H1 (cell line): Measurements from ENCODE around the gene CACNA1G. TPM values are rescaled to one million over a fixed set of nuclear protein-coding genes. Genes with fewer than 3 reads are reported as not detected.

Experiments used
- CTCF ChIA-PET: fragments of 300-600 bp; sonication (Branson Sonifier 250); formaldehyde crosslinking; loops from one replicate; lab custom pipeline; 2021; ENCODE audit not compliant: partially characterized antibody; lab: Charles Lee
- POLR2A ChIA-PET: fragments of 300-600 bp; sonication (Branson Sonifier 250); formaldehyde crosslinking; loops from one replicate; lab custom pipeline; 2021; ENCODE audit warnings: inconsistent platforms; ENCODE audit not compliant: partially characterized antibody; lab: Charles Lee
- DNase-seq, 2 experiments: peaks; one replicate each; pipeline versions ENCODE4 v3.0.0 to v3.0.0-alpha.2; 2010 to 2022; ENCODE audit warnings: low spot score in 2 of 2, low read depth in 1 of 2, mixed read lengths in 1 of 2
- FAIRE-seq: peaks from 2 replicates; lab custom pipeline; 2011; peaks lifted over from hg19 to GRCh38; lab: Jason Lieb, UNC
- H2AFZ ChIP-seq: 2 replicates; pipeline ENCODE4 v1.8.1; 2012; ENCODE audit warnings: low read length, inconsistent platforms
- H2AK5ac ChIP-seq: 2 replicates; pipeline ENCODE4 v1.6.1; 2013; ENCODE audit warnings: low read depth, low read length
- H2BK120ac ChIP-seq: replicated peaks from 2 replicates; pipeline ENCODE3; 2013; ENCODE audit warnings: low read depth, low read length, inconsistent platforms
- H2BK12ac ChIP-seq: 2 replicates; pipeline ENCODE4 v1.6.1; 2013; ENCODE audit warnings: low read depth, low read length
- H2BK15ac ChIP-seq: 2 replicates; pipeline ENCODE4 v1.6.1; 2013; ENCODE audit warnings: low read length
- H2BK20ac ChIP-seq: 2 replicates; pipeline ENCODE4 v1.6.1; 2013; ENCODE audit warnings: low read length
- H2BK5ac ChIP-seq: 2 replicates; pipeline ENCODE4 v1.6.1; 2013; ENCODE audit warnings: low read depth, low read length
- H3K14ac ChIP-seq: 2 replicates; pipeline ENCODE4 v1.6.1; 2013; ENCODE audit warnings: inconsistent platforms; ENCODE audit not compliant: insufficient read length
- H3K18ac ChIP-seq: 2 replicates; pipeline ENCODE4 v1.6.1; 2013; ENCODE audit warnings: low read length; ENCODE audit errors: extremely low read depth
- H3K23ac ChIP-seq: 2 replicates; pipeline ENCODE4 v1.6.1; 2013; ENCODE audit warnings: inconsistent platforms; ENCODE audit not compliant: insufficient read length
- H3K23me2 ChIP-seq: 2 replicates; pipeline ENCODE4 v1.6.1; 2013; ENCODE audit warnings: low read depth, low read length
- H3K27ac ChIP-seq: 2 replicates; pipeline ENCODE4 v1.6.1; 2011; ENCODE audit warnings: low read depth, low read length, inconsistent platforms
- H3K27me3 ChIP-seq, 4 experiments: replicated peaks in 1 of 4; 1 replicate in 1 of 4; 2 replicates in 3 of 4; pipeline versions ENCODE4 v1.6.1 to v1.8.1; 2011 to 2013; ENCODE audit warnings: low read length in 3 of 4, mild to moderate bottlenecking in 3 of 4, inconsistent platforms in 2 of 4, mixed read lengths in 2 of 4, moderate library complexity in 1 of 4; ENCODE audit not compliant: control insufficient read depth in 3 of 4, insufficient read depth in 3 of 4; ENCODE audit errors: extremely low read depth in 1 of 4
- H3K36me3 ChIP-seq, 4 experiments: 2 replicates each; pipeline versions ENCODE4 v1.6.1 to v1.8.1; 2011 to 2013; ENCODE audit warnings: mild to moderate bottlenecking in 4 of 4, low read length in 3 of 4, moderate library complexity in 2 of 4, control low read depth in 1 of 4, inconsistent platforms in 1 of 4; ENCODE audit not compliant: insufficient read depth in 4 of 4, control insufficient read depth in 2 of 4
- H3K4ac ChIP-seq: replicated peaks from 2 replicates; pipeline ENCODE3; 2013; ENCODE audit warnings: low read length, low read depth, mixed read lengths, inconsistent platforms; ENCODE audit not compliant: insufficient read length
- H3K4me1 ChIP-seq, 4 experiments: replicated peaks in 1 of 4; 1 replicate in 1 of 4; 2 replicates in 3 of 4; pipeline versions ENCODE4 v1.6.1 to v1.8.1; 2011 to 2013; ENCODE audit warnings: low read length in 3 of 4, inconsistent platforms in 2 of 4, mixed read lengths in 1 of 4; ENCODE audit not compliant: insufficient read depth in 4 of 4, control insufficient read depth in 3 of 4
- H3K4me2 ChIP-seq, 2 experiments: 2 replicates each; pipeline versions ENCODE4 v1.6.1 to v1.8.1; 2011 to 2013; ENCODE audit warnings: low read depth in 2 of 2, low read length in 2 of 2, control low read depth in 1 of 2, inconsistent platforms in 1 of 2, mild to moderate bottlenecking in 1 of 2; ENCODE audit not compliant: insufficient read depth in 1 of 2
- H3K4me3 ChIP-seq, 4 experiments: fragments of 200-600, 300-600 bp in 1 of 4; sonication (generic), shearing (Covaris generic), sonication (Bioruptor Twin) in 1 of 4; 2 replicates each; pipeline versions ENCODE4 v1.5.1 to v1.8.1; 2011 to 2016; ENCODE audit warnings: low read length in 4 of 4, low read depth in 3 of 4, control low read depth in 2 of 4, inconsistent platforms in 2 of 4, mild to moderate bottlenecking in 2 of 4, mixed read lengths in 1 of 4, moderate library complexity in 1 of 4; ENCODE audit not compliant: insufficient read depth in 2 of 4; ENCODE audit errors: extremely low read depth in 1 of 4
- H3K56ac ChIP-seq: replicated peaks from 2 replicates; pipeline ENCODE3; 2013; ENCODE audit warnings: low read depth, mild to moderate bottlenecking, mixed read lengths, low read length, inconsistent platforms; ENCODE audit not compliant: insufficient read length
- H3K79me1 ChIP-seq: 2 replicates; pipeline ENCODE4 v1.6.1; 2013; ENCODE audit warnings: low read depth, low read length, control low read depth
- H3K79me2 ChIP-seq, 2 experiments: 2 replicates each; pipeline versions ENCODE4 v1.6.1 to v1.8.1; 2012 to 2013; ENCODE audit warnings: low read length in 2 of 2, mild to moderate bottlenecking in 2 of 2, inconsistent platforms in 1 of 2; ENCODE audit not compliant: insufficient read depth in 2 of 2, control insufficient read depth in 1 of 2
- H3K9ac ChIP-seq, 4 experiments: replicated peaks in 1 of 4; 1 replicate in 1 of 4; 2 replicates in 3 of 4; pipeline versions ENCODE4 v1.6.1 to v1.8.1; 2011 to 2013; ENCODE audit warnings: low read depth in 3 of 4, low read length in 3 of 4, control low read depth in 2 of 4, mild to moderate bottlenecking in 2 of 4, moderate library complexity in 2 of 4, inconsistent platforms in 1 of 4; ENCODE audit errors: extremely low read depth in 1 of 4
- H3K9me3 ChIP-seq, 2 experiments: 2 replicates each; pipeline versions ENCODE4 v1.6.1 to v1.8.1; 2012 to 2013; ENCODE audit warnings: mild to moderate bottlenecking in 2 of 2, moderate library complexity in 2 of 2, control low read depth in 1 of 2, inconsistent platforms in 1 of 2, low read depth in 1 of 2, low read length in 1 of 2, mixed read lengths in 1 of 2; ENCODE audit not compliant: insufficient read depth in 2 of 2
- H4K20me1 ChIP-seq, 2 experiments: replicated peaks in 1 of 2; 2 replicates each; pipeline versions ENCODE3 to v1.8.1; 2011 to 2013; ENCODE audit warnings: inconsistent platforms in 2 of 2, low read length in 2 of 2, mild to moderate bottlenecking in 1 of 2; ENCODE audit not compliant: insufficient read depth in 2 of 2, control insufficient read depth in 1 of 2
- H4K5ac ChIP-seq: 2 replicates; pipeline ENCODE4 v1.6.1; 2013; ENCODE audit warnings: low read length, low read depth, mixed read lengths, inconsistent platforms; ENCODE audit not compliant: insufficient read length
- H4K8ac ChIP-seq: 2 replicates; pipeline ENCODE4 v1.8.0; 2013; ENCODE audit warnings: mild to moderate bottlenecking, moderate library complexity, low read length, inconsistent platforms; ENCODE audit not compliant: insufficient read depth; ENCODE audit errors: extremely low read depth
- H4K91ac ChIP-seq: replicated peaks from 2 replicates; pipeline ENCODE3; 2013; ENCODE audit warnings: low read length, mixed read lengths, inconsistent platforms; ENCODE audit not compliant: insufficient read length
- CBX5 ChIP-seq: fragments of 300-800, 300-1000 bp; sonication (generic); IDR thresholded peaks from 2 replicates; pipeline ENCODE4 v1.7.1; 2016; ENCODE audit warnings: antibody characterized with exemption, low read length, low read depth
- GABPA ChIP-seq: IDR thresholded peaks from 2 replicates; pipeline ENCODE4 v1.6.1; 2011; ENCODE audit warnings: mild to moderate bottlenecking, low read length, moderate library complexity, borderline replicate concordance; ENCODE audit not compliant: insufficient read depth
- KDM1A ChIP-seq: fragments of 200-600, 300-600 bp; sonication (generic); IDR thresholded peaks from 2 replicates; pipeline ENCODE4 v1.7.1; 2016; ENCODE audit warnings: mild to moderate bottlenecking, low read length, borderline replicate concordance
- PHF8 ChIP-seq: fragments of 200-600 bp; sonication (generic); conservative IDR thresholded peaks from 2 replicates; pipeline ENCODE4 v1.7.1; 2012; ENCODE audit warnings: low read depth, mild to moderate bottlenecking, inconsistent platforms, low read length, moderate library complexity
- RAD21 ChIP-seq, 2 experiments: IDR thresholded peaks in 1 of 2; conservative IDR thresholded peaks in 1 of 2; 2 replicates each; pipeline ENCODE4 v1.6.1; 2011; ENCODE audit warnings: low read depth in 2 of 2, low read length in 2 of 2, improper control_type of control experiment in 1 of 2, inconsistent platforms in 1 of 2, mild to moderate bottlenecking in 1 of 2, moderate library complexity in 1 of 2
- RFX5 ChIP-seq: IDR thresholded peaks from 2 replicates; pipeline ENCODE4 v1.6.1; 2011; ENCODE audit warnings: low read depth, low read length, improper control_type of control experiment, borderline replicate concordance
- SUZ12 ChIP-seq: fragments of 200-600 bp; sonication (generic); IDR thresholded peaks from 2 replicates; pipeline ENCODE4 v1.6.1; 2012; ENCODE audit warnings: mild to moderate bottlenecking, inconsistent platforms, low read length, moderate library complexity, mixed read lengths
- WGBS, 2 experiments: shearing (Covaris generic) in 1 of 2; methylation state at CpG; one replicate each; pipeline versions ENCODE4 v1.1.6 to v1.1.7; 2013 to 2015; ENCODE audit warnings: low lambda C conversion rate in 2 of 2, mixed read lengths in 2 of 2, inconsistent platforms in 1 of 2, low coverage in 1 of 2, missing lambda C conversion rate in 1 of 2; ENCODE audit not compliant: insufficient replicate concordance in 2 of 2, insufficient coverage in 1 of 2, insufficient read length in 1 of 2; ENCODE audit errors: extremely low coverage in 1 of 2, missing lambda C conversion rate in 1 of 2; 5-methylcytosine and 5-hydroxymethylcytosine counted together
- polyA plus RNA-seq, 7 experiments: library from polyadenylated mRNA; depleted of rRNA in 3 of 7; stranded (reverse) in 5 of 7; unstranded in 2 of 7; fragments of >200 nt in 5 of 7; fragments of 200-250 nt in 2 of 7; gene quantifications; 1 replicate in 5 of 7; 2 replicates in 1 of 7; 4 replicates in 1 of 7; pipeline versions ENCODE4 v1.2.1 to v1.2.3, GENCODE V29; 2011 to 2013; ENCODE audit warnings: missing spikeins in 2 of 7, mixed read lengths in 2 of 7
- total RNA-seq: library from RNA; stranded (reverse); fragmentation: NEBNext Ultra II Directional; extraction: Animal tissue kit (Norgen Biotek cat#: 25700); gene quantifications from 2 replicates; pipeline ENCODE4 v1.2.1, GENCODE V29; 2021
- TF ChIP-seq, protein P1 (sequence below): IDR thresholded peaks from 2 replicates; pipeline ENCODE4 v1.6.1; 2012; ENCODE audit warnings: inconsistent platforms
- TF ChIP-seq, protein P2 (sequence below), 3 experiments: IDR thresholded peaks; 1 replicate in 2 of 3; 2 replicates in 1 of 3; pipeline versions ENCODE4 v1.5.1 to v1.6.1; 2011; ENCODE audit warnings: low read length in 3 of 3, mild to moderate bottlenecking in 3 of 3, inconsistent platforms in 2 of 3, low read depth in 1 of 3, moderate library complexity in 1 of 3; ENCODE audit not compliant: insufficient read depth in 1 of 3; ENCODE audit errors: control extremely low read depth in 1 of 3

The CACNA1G gene
- total and polyA plus RNA-seq, 2 of the 8 experiments (the other 6 are each of a cell fraction or from before 2014, with no cell fraction given), result 2.9 to 4.9 TPM

DNA sequence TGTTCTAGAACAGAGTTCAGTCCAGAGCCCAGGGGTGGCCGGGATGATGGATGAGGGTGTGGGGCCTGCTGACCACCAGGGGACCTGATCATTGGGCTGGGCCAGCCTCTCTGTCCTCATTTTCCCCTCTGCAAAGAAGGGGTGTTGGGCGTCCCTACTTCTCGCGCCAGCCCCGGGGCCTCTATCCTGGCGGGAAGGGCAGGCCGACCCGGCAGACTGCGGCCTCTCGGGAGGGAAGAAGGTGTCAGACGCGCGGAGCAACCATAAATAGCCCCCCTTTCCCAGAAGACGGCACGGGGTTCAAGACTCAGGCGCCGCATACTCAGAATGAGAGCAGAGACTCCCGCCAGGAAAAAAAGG lies 2.0 kb upstream of the CACNA1G start:
- H4K5ac ChIP-seq, result no peak overlapping the region
- H4K20me1 ChIP-seq, result peaks cover 4% of the 10 kb centered on the region in 2 experiments
- H2AFZ ChIP-seq, result no peak overlapping the region
- no peaks in the 10 kb centered on the region for H3K79me2 ChIP-seq
- no peak for FAIRE-seq
- H3K27ac ChIP-seq, result no peak overlapping the region
- H4K8ac ChIP-seq, result no peak overlapping the region
- no peak overlapping the region for H2BK20ac ChIP-seq
- no peak overlapping the region for H2BK15ac ChIP-seq
- TF ChIP-seq KDM1A (no peak), PHF8 (no peak), RAD21 (IDR thresholded peaks at IDR 0.05 in 1 of 2, conservative IDR thresholded peaks at IDR 0.05 in 1 of 2; ENCODE audit: low read depth in 2 of 2, low read length in 2 of 2) (0 out of 4 replicates have a peak, but pooled peaks of 1 of the 2 experiments have one; percentile 2), CBX5 (no peak), GABPA (no peak), RFX5 (no peak), SUZ12 (0 out of 2 replicates have a peak, but pooled peaks have one; percentile 4)
- TF ChIP-seq, protein P1, sequence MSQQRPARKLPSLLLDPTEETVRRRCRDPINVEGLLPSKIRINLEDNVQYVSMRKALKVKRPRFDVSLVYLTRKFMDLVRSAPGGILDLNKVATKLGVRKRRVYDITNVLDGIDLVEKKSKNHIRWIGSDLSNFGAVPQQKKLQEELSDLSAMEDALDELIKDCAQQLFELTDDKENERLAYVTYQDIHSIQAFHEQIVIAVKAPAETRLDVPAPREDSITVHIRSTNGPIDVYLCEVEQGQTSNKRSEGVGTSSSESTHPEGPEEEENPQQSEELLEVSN, result peak; percentile 49; the same call in 1 of the 2 replicates
- TF ChIP-seq, protein P2, sequence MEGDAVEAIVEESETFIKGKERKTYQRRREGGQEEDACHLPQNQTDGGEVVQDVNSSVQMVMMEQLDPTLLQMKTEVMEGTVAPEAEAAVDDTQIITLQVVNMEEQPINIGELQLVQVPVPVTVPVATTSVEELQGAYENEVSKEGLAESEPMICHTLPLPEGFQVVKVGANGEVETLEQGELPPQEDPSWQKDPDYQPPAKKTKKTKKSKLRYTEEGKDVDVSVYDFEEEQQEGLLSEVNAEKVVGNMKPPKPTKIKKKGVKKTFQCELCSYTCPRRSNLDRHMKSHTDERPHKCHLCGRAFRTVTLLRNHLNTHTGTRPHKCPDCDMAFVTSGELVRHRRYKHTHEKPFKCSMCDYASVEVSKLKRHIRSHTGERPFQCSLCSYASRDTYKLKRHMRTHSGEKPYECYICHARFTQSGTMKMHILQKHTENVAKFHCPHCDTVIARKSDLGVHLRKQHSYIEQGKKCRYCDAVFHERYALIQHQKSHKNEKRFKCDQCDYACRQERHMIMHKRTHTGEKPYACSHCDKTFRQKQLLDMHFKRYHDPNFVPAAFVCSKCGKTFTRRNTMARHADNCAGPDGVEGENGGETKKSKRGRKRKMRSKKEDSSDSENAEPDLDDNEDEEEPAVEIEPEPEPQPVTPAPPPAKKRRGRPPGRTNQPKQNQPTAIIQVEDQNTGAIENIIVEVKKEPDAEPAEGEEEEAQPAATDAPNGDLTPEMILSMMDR (IDR thresholded peaks at IDR 0.05; ENCODE audit: control extremely low read depth in 1 of 3, insufficient read depth in 1 of 3, low read depth in 1 of 3, low read length in 3 of 3), result peak in 1 of 3 experiments; percentile 22; a peak in 1 of 4 replicates
- TF ChIP-seq, all 59 proteins: peak for 4
- H2AK5ac ChIP-seq, result no peak overlapping the region
- peak overlapping the region; percentile 75 to 91 for H3K4me2 ChIP-seq
- no peak for DNase-seq
- no peak overlapping the region for H4K91ac ChIP-seq
- H2BK120ac ChIP-seq, result no peak overlapping the region
- no peak overlapping the region for H3K4ac ChIP-seq
- no peak overlapping the region for H2BK12ac ChIP-seq
- H3K23ac ChIP-seq, result no peak overlapping the region
- no peaks in the 10 kb centered on the region for H3K9me3 ChIP-seq
- peak overlapping the region; percentile 35 to 63 (median 51) for H3K4me3 ChIP-seq
- no peak overlapping the region for H2BK5ac ChIP-seq
- 13% methylated on average over 18 of the region's 18 CpGs; no CpG with 5 or more reads in 1 of the 2 experiments for WGBS, 2 experiments
- peaks cover 17% of the 10 kb centered on the region; the same call in 1 of the 2 replicates for H3K23me2 ChIP-seq
- ChIA-PET CTCF (interaction anchor here (1.9 to 12.4 kb wide), 2 partner anchors 62 to 137 kb away, joined by 4 to 112 read pairs; no protein-coding TSS in a partner anchor), POLR2A (no interaction called here)
- H3K18ac ChIP-seq, result no peak overlapping the region; the same call in 1 of the 2 replicates
- no peak overlapping the region for H3K9ac ChIP-seq
- no peaks in the 10 kb centered on the region for H3K79me1 ChIP-seq
- H3K14ac ChIP-seq, result no peak overlapping the region
- H3K27me3 ChIP-seq, result peaks cover 22 to 55% (median 46%) of the 10 kb centered on the region in 4 experiments
- H3K56ac ChIP-seq, result no peak overlapping the region
- H3K4me1 ChIP-seq, result peaks cover 0 to 19% (median 11%) of the 10 kb centered on the region in 4 experiments; a peak in 6 of 7 replicates
- H3K36me3 ChIP-seq, result no peaks in the 10 kb centered on the region
